HCT116 (cell line): Measurements from ENCODE around the gene RHCE. TPM values are rescaled to one million over a fixed set of nuclear protein-coding genes. Genes with fewer than 3 reads are reported as not detected.
"Not testable (repeated sequence)": the region's sequence is repeated elsewhere in the genome, so short reads cannot be mapped to it uniquely, and the experiment has no call there.

Experiments used
- ATAC-seq: fragments of 200-7000 bp; cut with Tn5 transposase; 2 replicates; pipeline ENCODE4 v1.9.1; 2020; ENCODE audit warnings: mild to moderate bottlenecking, moderate library complexity
- BruUV-seq: library from RNA; stranded (reverse); fragments of 400-500 nt; replicated peaks from 2 replicates; lab custom pipeline; 2021; lab: Mats Ljungman, UMichigan
- CTCF ChIA-PET: fragments of 300-600 bp; sonication (Branson Sonifier 250); formaldehyde crosslinking; loops from one replicate; lab custom pipeline; 2021; ENCODE audit warnings: antibody characterized with exemption; lab: Charles Lee
- POLR2A ChIA-PET: fragments of 300-600, 350-600 bp; sonication (Branson Sonifier 250); formaldehyde crosslinking; loops from one replicate; lab custom pipeline; 2021; ENCODE audit warnings: antibody characterized with exemption; lab: Charles Lee
- RAD21 ChIA-PET, 2 experiments: fragments of 300-600 bp; sonication (Branson Sonifier 250); formaldehyde crosslinking; loops; one replicate each; lab custom pipeline; 2023; ENCODE audit warnings: low total read pairs in 2 of 2; ENCODE audit not compliant: uncharacterized antibody in 2 of 2, unreplicated experiment in 2 of 2, low non-redundant PET in 1 of 2; lab: Charles Lee
- DNase-seq: peaks from one replicate; pipeline ENCODE4 v3.0.0-alpha.2; 2010; ENCODE audit warnings: low read depth, low spot score
- H2AFZ ChIP-seq: fragments of 200-600 bp; shearing (Covaris generic), sonication (generic); 2 replicates; pipeline ENCODE4 v1.6.1; 2017; ENCODE audit warnings: low read depth, mixed run types, mixed read lengths, antibody characterized with exemption, low read length; ENCODE audit not compliant: poor library complexity, severe bottlenecking
- H3K27ac ChIP-seq: 2 replicates; pipeline ENCODE4 v1.5.1; 2012; ENCODE audit warnings: low read depth, low read length
- H3K27me3 ChIP-seq: fragments of 200-600 bp; sonication (generic); 2 replicates; pipeline ENCODE4 v1.6.1; 2016; ENCODE audit warnings: mixed run types, low read length, mixed read lengths; ENCODE audit not compliant: insufficient read depth
- H3K36me3 ChIP-seq, 2 experiments: fragments of 200-500 bp in 1 of 2; fragments of 200-600 bp in 1 of 2; sonication (Bioruptor generic) in 1 of 2; sonication (generic) in 1 of 2; 2 replicates each; pipeline versions ENCODE4 v1.5.1 to v1.6.1; 2014 to 2016; ENCODE audit warnings: low read length in 2 of 2, inconsistent platforms in 1 of 2, mixed read lengths in 1 of 2, mixed run types in 1 of 2; ENCODE audit not compliant: insufficient read depth in 2 of 2, control insufficient read depth in 1 of 2
- H3K4me1 ChIP-seq, 2 experiments: fragments of 200-600 bp in 1 of 2; sonication (generic) in 1 of 2; 2 replicates each; pipeline versions ENCODE4 v1.5.1 to v1.6.1; 2012 to 2017; ENCODE audit warnings: low read length in 2 of 2, inconsistent platforms in 1 of 2, mild to moderate bottlenecking in 1 of 2, mixed read lengths in 1 of 2, mixed run types in 1 of 2, moderate library complexity in 1 of 2; ENCODE audit not compliant: insufficient read depth in 2 of 2, control insufficient read depth in 1 of 2
- H3K4me2 ChIP-seq: fragments of 200-600 bp; sonication (generic); 2 replicates; pipeline ENCODE4 v1.6.1; 2017; ENCODE audit warnings: mixed run types, low read length, mixed read lengths
- H3K4me3 ChIP-seq, 2 experiments: fragments of 200-600 bp in 1 of 2; sonication (generic) in 1 of 2; replicated peaks in 1 of 2; 2 replicates each; pipeline ENCODE4 v1.5.1; 2011 to 2016; ENCODE audit warnings: low read length in 2 of 2, control low read depth in 1 of 2, low read depth in 1 of 2, mild to moderate bottlenecking in 1 of 2, mixed read lengths in 1 of 2, mixed run types in 1 of 2
- H3K79me2 ChIP-seq: fragments of 200-600 bp; sonication (generic); 2 replicates; pipeline ENCODE4 v1.6.1; 2017; ENCODE audit warnings: mild to moderate bottlenecking, mixed run types, low read length, moderate library complexity, mixed read lengths; ENCODE audit not compliant: insufficient read depth
- H3K9ac ChIP-seq: fragments of 200-600 bp; sonication (generic); 2 replicates; pipeline ENCODE4 v1.6.1; 2016; ENCODE audit warnings: low read length, mixed read lengths
- H3K9me2 ChIP-seq: fragments of 200-600 bp; sonication (generic), shearing (Covaris generic); 2 replicates; pipeline ENCODE4 v1.6.1; 2017; ENCODE audit warnings: mixed run types, mild to moderate bottlenecking, moderate library complexity; ENCODE audit not compliant: insufficient read depth
- H3K9me3 ChIP-seq, 2 experiments: fragments of 200-500 bp in 1 of 2; fragments of 200-600 bp in 1 of 2; sonication (Bioruptor generic) in 1 of 2; sonication (generic) in 1 of 2; 2 replicates each; pipeline ENCODE4 v1.6.1; 2014 to 2017; ENCODE audit warnings: low read length in 2 of 2, mixed read lengths in 2 of 2, inconsistent platforms in 1 of 2, low read depth in 1 of 2, mild to moderate bottlenecking in 1 of 2, mixed run types in 1 of 2, moderate library complexity in 1 of 2; ENCODE audit not compliant: control insufficient read depth in 1 of 2, insufficient read depth in 1 of 2
- H4K20me1 ChIP-seq: fragments of 200-600 bp; sonication (generic), shearing (Covaris generic); 2 replicates; pipeline ENCODE4 v1.6.1; 2017; ENCODE audit warnings: mixed run types, mild to moderate bottlenecking, moderate library complexity; ENCODE audit not compliant: insufficient read depth
- intact Hi-C: fragments of 100-400 bp; cut with micrococcal nuclease; formaldehyde crosslinking; loops from 2 replicates; pipeline ENCODE4 v1.10.0; 2022
- total RNA-seq: library from RNA; stranded (reverse); gene quantifications from one replicate; pipeline ENCODE4 v1.2.1, GENCODE V29; 2021; ENCODE audit not compliant: unreplicated experiment

RHCE gene
- total RNA-seq, 1 experiment from 2014 or later, result 0.64 TPM

GRCh38 chr1:25414157-25414556 is 6.5 kb downstream of the RHCE start:
- H3K36me3 ChIP-seq, H3K9ac ChIP-seq, CTCF ChIA-PET, H2AFZ ChIP-seq, H3K4me3 ChIP-seq, ATAC-seq, H3K27me3 ChIP-seq, H3K4me2 ChIP-seq, H3K4me1 ChIP-seq, POLR2A ChIA-PET, H3K27ac ChIP-seq, H4K20me1 ChIP-seq, BruUV-seq, RAD21 ChIA-PET, H3K79me2 ChIP-seq, H3K9me2 ChIP-seq, H3K9me3 ChIP-seq, intact Hi-C loops, DNase-seq: not testable (repeated sequence)

GRCh38 chr1:25412872-25413623 is 7.6 kb downstream of the RHCE start:
- H3K36me3 ChIP-seq, ATAC-seq, H3K4me2 ChIP-seq, DNase-seq, RAD21 ChIA-PET, BruUV-seq, POLR2A ChIA-PET, H3K27ac ChIP-seq, H3K4me3 ChIP-seq, H3K27me3 ChIP-seq, CTCF ChIA-PET, H4K20me1 ChIP-seq, H3K9ac ChIP-seq, intact Hi-C loops, H3K9me3 ChIP-seq, H3K9me2 ChIP-seq, H2AFZ ChIP-seq, H3K79me2 ChIP-seq, H3K4me1 ChIP-seq: not testable (repeated sequence)

GRCh38 chr1:25409641-25410427 is 10.8 kb downstream of the RHCE start:
- H3K27me3 ChIP-seq, H3K79me2 ChIP-seq, POLR2A ChIA-PET, H2AFZ ChIP-seq, BruUV-seq, H3K9me3 ChIP-seq, H3K4me3 ChIP-seq, H3K4me1 ChIP-seq, RAD21 ChIA-PET, H3K36me3 ChIP-seq, H3K9me2 ChIP-seq, intact Hi-C loops, DNase-seq, H4K20me1 ChIP-seq, H3K4me2 ChIP-seq, H3K9ac ChIP-seq, H3K27ac ChIP-seq, CTCF ChIA-PET, ATAC-seq: not testable (repeated sequence)

GRCh38 chr1:25405731-25406305 is 14.8 kb downstream of the RHCE start:
- H3K36me3 ChIP-seq, H4K20me1 ChIP-seq, H3K4me3 ChIP-seq, H3K4me2 ChIP-seq, BruUV-seq, H3K9me2 ChIP-seq, H3K4me1 ChIP-seq, H3K27ac ChIP-seq, H3K9me3 ChIP-seq, intact Hi-C loops, H3K79me2 ChIP-seq, H3K9ac ChIP-seq, H3K27me3 ChIP-seq, ATAC-seq, H2AFZ ChIP-seq, DNase-seq, RAD21 ChIA-PET: not testable (repeated sequence)
- CTCF ChIA-PET, result interaction anchor here (0.9 kb wide), 1 partner anchor 119 kb away, joined by 4 read pairs; no protein-coding TSS in a partner anchor
- POLR2A ChIA-PET, result interaction anchor here (0.8 kb wide), 1 partner anchor 119 kb away, joined by 3 read pairs; no protein-coding TSS in a partner anchor
